ENCODE data around the gene DMRTA1.
"Not testable (repeated sequence)": the region's sequence is repeated elsewhere in the genome, so short reads cannot be mapped to it uniquely, and the experiment has no call there.

DNA sequence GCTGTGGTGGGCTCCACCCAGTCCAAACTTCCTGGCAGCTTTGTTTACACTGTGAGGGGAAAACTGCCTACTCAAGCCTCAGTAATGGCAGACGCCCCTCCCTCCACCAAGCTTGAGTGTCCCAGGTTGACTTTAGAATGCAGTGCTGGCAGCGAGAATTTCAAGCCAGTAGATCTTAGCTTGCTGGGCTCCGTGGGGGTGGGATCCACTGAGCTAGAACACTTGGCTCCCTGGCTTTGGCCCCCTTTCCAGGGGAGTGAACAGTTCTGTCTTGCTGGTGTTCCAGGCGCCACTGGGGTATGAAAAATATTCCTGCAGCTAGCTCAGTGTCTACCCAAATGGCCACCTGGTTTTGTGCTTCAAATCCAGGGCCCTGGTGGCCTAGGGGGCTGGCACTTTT, 49.6 kb downstream of the DMRTA1 start:
- TF ChIP-seq, protein P1, sequence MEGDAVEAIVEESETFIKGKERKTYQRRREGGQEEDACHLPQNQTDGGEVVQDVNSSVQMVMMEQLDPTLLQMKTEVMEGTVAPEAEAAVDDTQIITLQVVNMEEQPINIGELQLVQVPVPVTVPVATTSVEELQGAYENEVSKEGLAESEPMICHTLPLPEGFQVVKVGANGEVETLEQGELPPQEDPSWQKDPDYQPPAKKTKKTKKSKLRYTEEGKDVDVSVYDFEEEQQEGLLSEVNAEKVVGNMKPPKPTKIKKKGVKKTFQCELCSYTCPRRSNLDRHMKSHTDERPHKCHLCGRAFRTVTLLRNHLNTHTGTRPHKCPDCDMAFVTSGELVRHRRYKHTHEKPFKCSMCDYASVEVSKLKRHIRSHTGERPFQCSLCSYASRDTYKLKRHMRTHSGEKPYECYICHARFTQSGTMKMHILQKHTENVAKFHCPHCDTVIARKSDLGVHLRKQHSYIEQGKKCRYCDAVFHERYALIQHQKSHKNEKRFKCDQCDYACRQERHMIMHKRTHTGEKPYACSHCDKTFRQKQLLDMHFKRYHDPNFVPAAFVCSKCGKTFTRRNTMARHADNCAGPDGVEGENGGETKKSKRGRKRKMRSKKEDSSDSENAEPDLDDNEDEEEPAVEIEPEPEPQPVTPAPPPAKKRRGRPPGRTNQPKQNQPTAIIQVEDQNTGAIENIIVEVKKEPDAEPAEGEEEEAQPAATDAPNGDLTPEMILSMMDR (IDR thresholded peaks at IDR 0.05), result not testable (repeated sequence)
- TF ChIP-seq, protein P2, sequence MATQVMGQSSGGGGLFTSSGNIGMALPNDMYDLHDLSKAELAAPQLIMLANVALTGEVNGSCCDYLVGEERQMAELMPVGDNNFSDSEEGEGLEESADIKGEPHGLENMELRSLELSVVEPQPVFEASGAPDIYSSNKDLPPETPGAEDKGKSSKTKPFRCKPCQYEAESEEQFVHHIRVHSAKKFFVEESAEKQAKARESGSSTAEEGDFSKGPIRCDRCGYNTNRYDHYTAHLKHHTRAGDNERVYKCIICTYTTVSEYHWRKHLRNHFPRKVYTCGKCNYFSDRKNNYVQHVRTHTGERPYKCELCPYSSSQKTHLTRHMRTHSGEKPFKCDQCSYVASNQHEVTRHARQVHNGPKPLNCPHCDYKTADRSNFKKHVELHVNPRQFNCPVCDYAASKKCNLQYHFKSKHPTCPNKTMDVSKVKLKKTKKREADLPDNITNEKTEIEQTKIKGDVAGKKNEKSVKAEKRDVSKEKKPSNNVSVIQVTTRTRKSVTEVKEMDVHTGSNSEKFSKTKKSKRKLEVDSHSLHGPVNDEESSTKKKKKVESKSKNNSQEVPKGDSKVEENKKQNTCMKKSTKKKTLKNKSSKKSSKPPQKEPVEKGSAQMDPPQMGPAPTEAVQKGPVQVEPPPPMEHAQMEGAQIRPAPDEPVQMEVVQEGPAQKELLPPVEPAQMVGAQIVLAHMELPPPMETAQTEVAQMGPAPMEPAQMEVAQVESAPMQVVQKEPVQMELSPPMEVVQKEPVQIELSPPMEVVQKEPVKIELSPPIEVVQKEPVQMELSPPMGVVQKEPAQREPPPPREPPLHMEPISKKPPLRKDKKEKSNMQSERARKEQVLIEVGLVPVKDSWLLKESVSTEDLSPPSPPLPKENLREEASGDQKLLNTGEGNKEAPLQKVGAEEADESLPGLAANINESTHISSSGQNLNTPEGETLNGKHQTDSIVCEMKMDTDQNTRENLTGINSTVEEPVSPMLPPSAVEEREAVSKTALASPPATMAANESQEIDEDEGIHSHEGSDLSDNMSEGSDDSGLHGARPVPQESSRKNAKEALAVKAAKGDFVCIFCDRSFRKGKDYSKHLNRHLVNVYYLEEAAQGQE (IDR thresholded peaks at IDR 0.05; ENCODE audit: low read depth, low read length), result not testable (repeated sequence)
- TF ChIP-seq, protein P3, sequence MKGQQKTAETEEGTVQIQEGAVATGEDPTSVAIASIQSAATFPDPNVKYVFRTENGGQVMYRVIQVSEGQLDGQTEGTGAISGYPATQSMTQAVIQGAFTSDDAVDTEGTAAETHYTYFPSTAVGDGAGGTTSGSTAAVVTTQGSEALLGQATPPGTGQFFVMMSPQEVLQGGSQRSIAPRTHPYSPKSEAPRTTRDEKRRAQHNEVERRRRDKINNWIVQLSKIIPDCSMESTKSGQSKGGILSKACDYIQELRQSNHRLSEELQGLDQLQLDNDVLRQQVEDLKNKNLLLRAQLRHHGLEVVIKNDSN (IDR thresholded peaks at IDR 0.05; ENCODE audit: borderline replicate concordance, low read depth), result not testable (repeated sequence)
- not testable (repeated sequence) for TF ChIP-seq EZH2phosphoT487 (IDR thresholded peaks at IDR 0.05; ENCODE audit: borderline replicate concordance, low read depth); FOXM1 (IDR thresholded peaks at IDR 0.05; ENCODE audit: low read depth); JUND (IDR thresholded peaks at IDR 0.05); POLR2AphosphoS5 (IDR thresholded peaks at IDR 0.05; ENCODE audit: low read depth, low read length); MXI1 (IDR thresholded peaks at IDR 0.05; ENCODE audit: low read depth, low read length); FOSL2 (IDR thresholded peaks at IDR 0.05; ENCODE audit: borderline replicate concordance, low read depth); NFIC (IDR thresholded peaks at IDR 0.05; ENCODE audit: borderline replicate concordance)
- TF ChIP-seq, protein P4, sequence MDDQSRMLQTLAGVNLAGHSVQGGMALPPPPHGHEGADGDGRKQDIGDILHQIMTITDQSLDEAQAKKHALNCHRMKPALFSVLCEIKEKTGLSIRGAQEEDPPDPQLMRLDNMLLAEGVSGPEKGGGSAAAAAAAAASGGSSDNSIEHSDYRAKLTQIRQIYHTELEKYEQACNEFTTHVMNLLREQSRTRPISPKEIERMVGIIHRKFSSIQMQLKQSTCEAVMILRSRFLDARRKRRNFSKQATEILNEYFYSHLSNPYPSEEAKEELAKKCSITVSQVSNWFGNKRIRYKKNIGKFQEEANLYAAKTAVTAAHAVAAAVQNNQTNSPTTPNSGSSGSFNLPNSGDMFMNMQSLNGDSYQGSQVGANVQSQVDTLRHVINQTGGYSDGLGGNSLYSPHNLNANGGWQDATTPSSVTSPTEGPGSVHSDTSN (IDR thresholded peaks at IDR 0.05), result not testable (repeated sequence)
- TF ChIP-seq, protein P5, sequence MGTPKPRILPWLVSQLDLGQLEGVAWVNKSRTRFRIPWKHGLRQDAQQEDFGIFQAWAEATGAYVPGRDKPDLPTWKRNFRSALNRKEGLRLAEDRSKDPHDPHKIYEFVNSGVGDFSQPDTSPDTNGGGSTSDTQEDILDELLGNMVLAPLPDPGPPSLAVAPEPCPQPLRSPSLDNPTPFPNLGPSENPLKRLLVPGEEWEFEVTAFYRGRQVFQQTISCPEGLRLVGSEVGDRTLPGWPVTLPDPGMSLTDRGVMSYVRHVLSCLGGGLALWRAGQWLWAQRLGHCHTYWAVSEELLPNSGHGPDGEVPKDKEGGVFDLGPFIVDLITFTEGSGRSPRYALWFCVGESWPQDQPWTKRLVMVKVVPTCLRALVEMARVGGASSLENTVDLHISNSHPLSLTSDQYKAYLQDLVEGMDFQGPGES (IDR thresholded peaks at IDR 0.05; ENCODE audit: low read depth, low read length), result not testable (repeated sequence)
- TF ChIP-seq, protein P6, sequence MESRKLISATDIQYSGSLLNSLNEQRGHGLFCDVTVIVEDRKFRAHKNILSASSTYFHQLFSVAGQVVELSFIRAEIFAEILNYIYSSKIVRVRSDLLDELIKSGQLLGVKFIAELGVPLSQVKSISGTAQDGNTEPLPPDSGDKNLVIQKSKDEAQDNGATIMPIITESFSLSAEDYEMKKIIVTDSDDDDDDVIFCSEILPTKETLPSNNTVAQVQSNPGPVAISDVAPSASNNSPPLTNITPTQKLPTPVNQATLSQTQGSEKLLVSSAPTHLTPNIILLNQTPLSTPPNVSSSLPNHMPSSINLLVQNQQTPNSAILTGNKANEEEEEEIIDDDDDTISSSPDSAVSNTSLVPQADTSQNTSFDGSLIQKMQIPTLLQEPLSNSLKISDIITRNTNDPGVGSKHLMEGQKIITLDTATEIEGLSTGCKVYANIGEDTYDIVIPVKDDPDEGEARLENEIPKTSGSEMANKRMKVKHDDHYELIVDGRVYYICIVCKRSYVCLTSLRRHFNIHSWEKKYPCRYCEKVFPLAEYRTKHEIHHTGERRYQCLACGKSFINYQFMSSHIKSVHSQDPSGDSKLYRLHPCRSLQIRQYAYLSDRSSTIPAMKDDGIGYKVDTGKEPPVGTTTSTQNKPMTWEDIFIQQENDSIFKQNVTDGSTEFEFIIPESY (IDR thresholded peaks at IDR 0.05; ENCODE audit: borderline replicate concordance, low read depth), result not testable (repeated sequence)
